ENCODE results near the gene LNX2. TPM values are rescaled to one million over a fixed set of nuclear protein-coding genes. Genes with fewer than 3 reads are reported as not detected.
A peak's percentile ranks its signal among the peaks of the same experiment; 100 is the strongest.

LNX2 gene
- total RNA-seq, 2 experiments from 2014 or later = 5.8 to 6.4 TPM

DNA sequence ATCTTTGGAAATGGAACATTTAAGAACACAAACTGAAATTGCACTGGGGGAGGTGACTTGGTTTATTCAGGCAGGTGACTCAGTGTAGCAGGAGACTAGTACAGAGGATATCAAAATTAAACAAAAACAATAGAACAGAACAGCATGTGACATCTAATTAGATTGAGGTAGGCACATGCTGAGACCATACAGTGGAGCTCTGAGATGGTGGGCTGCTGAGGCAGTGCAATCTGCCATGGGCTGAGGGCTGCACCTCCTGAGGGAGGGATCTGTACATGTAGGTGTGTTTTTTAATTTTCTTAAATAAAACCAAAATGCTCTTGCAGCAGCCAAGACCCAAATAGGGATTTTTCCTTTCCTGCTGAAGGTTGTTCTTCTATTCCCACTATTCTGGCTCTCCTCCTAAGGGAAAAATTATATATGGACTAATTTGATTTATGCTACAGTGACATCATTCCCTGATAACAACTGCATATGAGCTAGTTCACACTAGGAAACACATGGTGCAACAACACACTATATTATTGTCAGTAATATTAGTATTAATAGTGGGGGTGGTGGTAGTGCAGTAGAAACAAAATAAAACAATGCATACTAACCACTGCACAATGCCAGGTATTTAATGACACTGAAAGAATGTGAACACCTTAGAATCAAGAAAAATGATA lies 48.0 kb downstream of the LNX2 start:
- DNase-seq = no peak
- Mint-ChIP-seq H3K27ac (no peak overlapping the region), H3K27me3 (ENCODE audit: low read depth) (no peaks in the 10 kb centered on the region), H3K9me3 (no peaks in the 10 kb centered on the region), H3K4me1 (ENCODE audit: low read depth) (peaks cover 2% of the 10 kb centered on the region), H3K36me3 (ENCODE audit: low read depth) (peaks cover 12% of the 10 kb centered on the region), H3K4me3 (no peak overlapping the region)
- CTCF ChIA-PET = interaction anchor here (0.6 kb wide), 1 partner anchor 145 kb away, joined by 3 read pairs; no protein-coding TSS in a partner anchor
- intact Hi-C loops (cut with micrococcal nuclease) = no loop called here

DNA sequence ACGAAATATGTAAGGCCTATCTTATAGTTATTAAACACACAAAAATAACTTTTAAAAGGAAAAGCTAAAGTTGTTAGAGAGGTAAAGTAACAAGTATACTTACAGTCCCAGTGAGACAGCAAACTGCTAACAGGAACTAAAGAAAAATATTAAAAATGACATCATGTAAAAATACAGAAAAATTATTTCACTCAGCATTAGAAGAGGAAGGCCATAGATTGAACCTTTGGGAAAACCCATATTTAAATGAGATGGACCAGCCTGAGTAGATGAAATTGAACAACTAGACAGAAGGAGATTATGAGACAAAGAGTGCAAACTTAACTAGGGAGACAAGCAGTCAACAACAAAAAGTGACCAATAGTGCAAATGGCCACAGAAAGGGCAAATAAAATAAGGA lies 49.4 kb downstream of the LNX2 start:
- Mint-ChIP-seq H3K36me3 (ENCODE audit: low read depth) (peaks cover 9% of the 10 kb centered on the region), H3K27me3 (ENCODE audit: low read depth) (no peaks in the 10 kb centered on the region), H3K4me3 (no peak overlapping the region), H3K9me3 (no peaks in the 10 kb centered on the region), H3K4me1 (ENCODE audit: low read depth) (peaks cover 2% of the 10 kb centered on the region), H3K27ac (no peak overlapping the region)
- no peak for DNase-seq
- CTCF ChIA-PET = no interaction called here
- intact Hi-C loops (cut with micrococcal nuclease) = no loop called here

DNA sequence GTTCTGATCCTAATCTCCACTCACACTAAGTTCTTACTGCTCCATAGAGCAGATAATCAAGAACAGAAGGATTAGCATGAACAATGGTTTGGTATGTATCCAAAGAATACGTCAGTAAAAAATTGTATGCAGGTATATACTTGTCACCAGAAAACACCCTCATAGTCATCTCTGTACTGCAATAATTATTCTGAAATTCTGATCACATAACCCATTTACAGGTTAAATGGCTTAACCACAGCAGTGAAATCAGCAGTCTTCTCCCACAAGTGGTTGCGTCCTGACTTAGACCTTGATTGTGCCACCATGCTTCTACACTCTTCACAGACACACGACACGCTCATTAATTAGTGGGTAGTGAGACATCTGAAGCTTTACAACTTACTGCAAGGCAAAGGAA lies 50.9 kb downstream of the LNX2 start:
- CTCF ChIA-PET = interaction anchor here (1.0 to 1.1 kb wide), 2 partner anchors 10 to 257 kb away, joined by 3 read pairs; no protein-coding TSS in a partner anchor
- Mint-ChIP-seq H3K4me3 (no peak overlapping the region), H3K4me1 (ENCODE audit: low read depth) (peaks cover 2% of the 10 kb centered on the region), H3K9me3 (no peaks in the 10 kb centered on the region), H3K36me3 (ENCODE audit: low read depth) (peaks cover 2% of the 10 kb centered on the region), H3K27ac (no peak overlapping the region), H3K27me3 (ENCODE audit: low read depth) (no peaks in the 10 kb centered on the region)
- intact Hi-C loops (cut with micrococcal nuclease) = no loop called here
- no peak for DNase-seq

DNA sequence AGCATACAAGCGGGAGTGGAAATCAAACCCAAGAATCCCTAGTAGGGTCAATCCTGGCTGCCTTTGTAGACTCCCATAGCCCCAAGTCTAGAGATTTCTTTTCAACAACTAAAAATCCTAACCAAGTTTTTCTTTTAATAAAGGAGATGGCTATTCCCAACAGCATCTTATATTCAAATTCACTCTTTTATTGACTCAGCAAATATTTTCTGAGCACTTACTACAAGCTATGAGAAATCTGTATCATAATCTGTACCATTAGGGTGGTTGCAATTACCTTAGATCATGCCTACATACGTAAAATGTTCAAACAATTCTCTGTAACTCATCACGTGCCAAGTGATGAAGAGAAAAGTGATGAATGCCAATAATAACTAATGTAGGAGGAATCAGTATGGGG lies 54.5 kb downstream of the LNX2 start:
- CTCF ChIA-PET = no interaction called here
- Mint-ChIP-seq H3K27me3 (ENCODE audit: low read depth) (no peaks in the 10 kb centered on the region), H3K4me3 (no peak overlapping the region), H3K27ac (no peak overlapping the region), H3K4me1 (ENCODE audit: low read depth) (no peaks in the 10 kb centered on the region), H3K36me3 (ENCODE audit: low read depth) (peaks cover 9% of the 10 kb centered on the region), H3K9me3 (no peaks in the 10 kb centered on the region)
- intact Hi-C loops (cut with micrococcal nuclease) = no loop called here
- no peak for DNase-seq

GRCh38 chr13:27562457-27562856 lies 57.9 kb downstream of the LNX2 start:
- Mint-ChIP-seq H3K27me3 (ENCODE audit: low read depth) (no peaks in the 10 kb centered on the region), H3K4me3 (no peak overlapping the region), H3K27ac (no peak overlapping the region), H3K36me3 (ENCODE audit: low read depth) (peaks cover 8% of the 10 kb centered on the region), H3K9me3 (no peaks in the 10 kb centered on the region), H3K4me1 (ENCODE audit: low read depth) (no peaks in the 10 kb centered on the region)
- no peak for DNase-seq
- CTCF ChIA-PET = no interaction called here
- intact Hi-C loops (cut with micrococcal nuclease) = no loop called here

DNA sequence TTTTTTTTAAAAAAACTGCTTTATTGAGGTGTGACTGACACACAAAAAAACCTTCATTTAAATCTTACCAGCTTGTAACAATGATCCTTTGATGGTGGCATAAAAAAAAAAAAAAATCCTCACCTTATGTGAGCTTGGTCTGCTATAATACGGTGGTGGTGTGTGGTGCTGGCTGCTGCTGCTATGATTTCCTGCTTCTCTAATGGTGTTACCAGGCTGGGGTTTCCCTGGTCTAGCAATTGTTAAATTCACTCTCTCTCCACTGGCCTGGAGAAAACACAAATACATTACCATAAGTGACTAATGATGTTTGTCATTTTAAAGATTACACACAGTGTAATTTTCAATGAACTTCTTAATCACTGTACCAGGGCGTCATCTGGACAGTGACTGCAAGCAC lies 60.6 kb downstream of the LNX2 start:
- Mint-ChIP-seq H3K27ac (no peak overlapping the region), H3K36me3 (ENCODE audit: low read depth) (peaks cover 16% of the 10 kb centered on the region), H3K27me3 (ENCODE audit: low read depth) (no peaks in the 10 kb centered on the region), H3K4me1 (ENCODE audit: low read depth) (no peaks in the 10 kb centered on the region), H3K4me3 (no peak overlapping the region), H3K9me3 (no peaks in the 10 kb centered on the region)
- intact Hi-C loops (cut with micrococcal nuclease) = no loop called here
- DNase-seq = no peak
- CTCF ChIA-PET = interaction anchor here (1.0 to 3.0 kb wide), 3 partner anchors 10 to 267 kb away, joined by 3 to 12 read pairs (median 3); no protein-coding TSS in a partner anchor

- H3K27ac Mint-ChIP-seq = no peak overlapping the region
- intact Hi-C loops (cut with micrococcal nuclease) = no loop called here
- H3K36me3 Mint-ChIP-seq (ENCODE audit: low read depth) = peaks cover 10% of the 10 kb centered on the region
- H3K9me3 Mint-ChIP-seq = no peaks in the 10 kb centered on the region
- DNase-seq = peak; percentile 9
- H3K4me1 Mint-ChIP-seq (ENCODE audit: low read depth) = no peaks in the 10 kb centered on the region
- H3K27me3 Mint-ChIP-seq (ENCODE audit: low read depth) = no peaks in the 10 kb centered on the region
- H3K4me3 Mint-ChIP-seq = no peak overlapping the region
- CTCF ChIA-PET = interaction anchor here (1.0 kb wide), 2 partner anchors 268 to 270 kb away, joined by 3 to 4 read pairs; no protein-coding TSS in a partner anchor
Measured at GRCh38 chr13:27556109-27556508, 64.2 kb downstream of the LNX2 start.

DNA sequence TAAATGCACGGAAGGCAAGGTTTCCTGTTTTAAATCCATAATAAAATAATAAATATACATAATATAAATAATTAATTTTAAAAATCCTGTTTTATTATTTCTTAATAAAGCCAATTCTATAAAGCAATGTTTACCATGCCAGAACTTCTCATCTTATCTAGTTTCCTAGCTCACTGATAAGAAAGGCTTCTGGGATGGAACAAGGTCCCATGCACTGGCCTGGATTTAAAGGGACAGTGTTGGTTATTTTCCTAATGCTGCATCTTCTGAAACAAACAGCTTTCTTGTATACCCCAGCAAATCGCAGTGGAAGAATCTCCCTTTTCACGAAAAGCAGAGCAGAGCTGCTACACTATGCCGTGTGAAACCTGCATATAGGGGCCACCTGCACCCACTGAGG lies 68.8 kb downstream of the LNX2 start:
- Mint-ChIP-seq H3K27me3 (ENCODE audit: low read depth) (no peaks in the 10 kb centered on the region), H3K4me1 (ENCODE audit: low read depth) (no peaks in the 10 kb centered on the region), H3K4me3 (no peak overlapping the region), H3K36me3 (ENCODE audit: low read depth) (peaks cover 31% of the 10 kb centered on the region), H3K27ac (no peak overlapping the region), H3K9me3 (no peaks in the 10 kb centered on the region)
- CTCF ChIA-PET = interaction anchor here (0.7 to 1.8 kb wide), 4 partner anchors 7 to 22 kb away, joined by 3 to 6 read pairs (median 3); no protein-coding TSS in a partner anchor
- no peak for DNase-seq
- intact Hi-C loops (cut with micrococcal nuclease) = no loop called here

DNA sequence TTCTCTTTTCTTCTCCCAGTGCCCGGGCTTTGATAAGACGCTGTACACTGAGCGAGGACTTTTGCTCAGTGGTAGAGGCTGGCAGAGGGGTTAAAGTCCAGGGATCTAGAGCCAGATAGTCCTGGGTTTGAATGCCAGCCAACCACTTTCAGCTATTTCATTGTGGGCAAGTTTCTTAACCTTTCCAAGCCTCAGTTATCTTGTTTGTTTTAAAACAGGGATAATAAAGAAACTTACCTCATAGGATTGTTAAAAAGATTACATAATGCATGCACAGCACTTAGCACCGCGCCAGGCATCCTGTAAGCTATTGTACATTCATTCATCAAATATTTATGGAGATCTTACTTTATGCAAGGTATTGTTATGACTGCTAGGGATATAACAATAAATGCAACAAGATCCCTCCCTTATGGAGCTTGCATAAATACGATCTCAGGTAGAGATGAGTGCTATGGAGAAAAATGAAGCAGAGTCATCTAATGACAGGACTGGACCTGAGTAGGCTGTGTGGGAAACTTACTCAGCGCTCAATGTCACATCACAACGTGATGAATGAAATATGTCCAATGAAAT lies 70.8 kb downstream of the LNX2 start:
- DNase-seq = no peak
- CTCF ChIA-PET = interaction anchor here (0.6 to 1.0 kb wide), 2 partner anchors 272 to 564 kb away, joined by 3 to 6 read pairs; no protein-coding TSS in a partner anchor
- H3K27ac Mint-ChIP-seq = no peak overlapping the region
- peaks cover 28% of the 10 kb centered on the region for H3K36me3 Mint-ChIP-seq (ENCODE audit: low read depth)
- intact Hi-C loops (cut with micrococcal nuclease) = no loop called here
- H3K9me3 Mint-ChIP-seq = no peaks in the 10 kb centered on the region
- no peaks in the 10 kb centered on the region for H3K4me1 Mint-ChIP-seq (ENCODE audit: low read depth)
- H3K4me3 Mint-ChIP-seq = no peak overlapping the region
- H3K27me3 Mint-ChIP-seq (ENCODE audit: low read depth) = no peaks in the 10 kb centered on the region

- H3K9me3 Mint-ChIP-seq = no peaks in the 10 kb centered on the region
- DNase-seq = no peak
- H3K27me3 Mint-ChIP-seq (ENCODE audit: low read depth) = no peaks in the 10 kb centered on the region
- no peak overlapping the region for H3K4me3 Mint-ChIP-seq
- CTCF ChIA-PET = interaction anchor here (0.6 to 0.9 kb wide), 3 partner anchors 118 to 285 kb away, joined by 3 to 4 read pairs (median 3); no protein-coding TSS in a partner anchor
- intact Hi-C loops (cut with micrococcal nuclease) = no loop called here
- H3K36me3 Mint-ChIP-seq (ENCODE audit: low read depth) = peaks cover 4% of the 10 kb centered on the region
- no peak overlapping the region for H3K27ac Mint-ChIP-seq
- no peaks in the 10 kb centered on the region for H3K4me1 Mint-ChIP-seq (ENCODE audit: low read depth)
Measured at GRCh38 chr13:27542220-27542619, 78.1 kb downstream of the LNX2 start.

DNA sequence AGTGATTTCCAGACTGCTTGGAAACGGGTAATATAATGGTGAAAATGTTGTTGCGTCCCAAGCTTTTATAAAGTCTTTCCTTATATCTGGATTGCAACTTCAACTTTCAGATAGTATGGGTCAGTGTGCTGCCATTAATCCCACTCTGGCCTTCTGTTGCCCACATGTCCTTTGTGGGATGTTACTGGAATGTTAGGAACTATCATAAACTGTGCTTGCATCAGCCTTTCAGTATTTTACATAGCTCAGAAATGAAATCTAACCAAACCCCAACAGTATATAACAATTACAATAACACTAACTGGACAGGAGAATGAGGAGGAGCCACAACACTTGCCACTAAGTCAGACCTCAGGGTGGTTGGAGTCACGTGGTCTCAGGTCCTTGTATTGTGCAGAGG lies 78.9 kb downstream of the LNX2 start:
- CTCF ChIA-PET = interaction anchor here (0.6 to 0.9 kb wide), 2 partner anchors 223 to 285 kb away, joined by 3 to 5 read pairs; no protein-coding TSS in a partner anchor
- intact Hi-C loops (cut with micrococcal nuclease) = no loop called here

GRCh38 chr13:27536361-27537101 lies 83.8 kb downstream of the LNX2 start:
- Mint-ChIP-seq H3K9me3 (no peaks in the 10 kb centered on the region), H3K27ac (no peak overlapping the region), H3K36me3 (ENCODE audit: low read depth) (no peaks in the 10 kb centered on the region), H3K4me3 (no peak overlapping the region), H3K4me1 (ENCODE audit: low read depth) (peaks cover 8% of the 10 kb centered on the region), H3K27me3 (ENCODE audit: low read depth) (no peaks in the 10 kb centered on the region)
- intact Hi-C loops (cut with micrococcal nuclease) = no loop called here
- DNase-seq = no peak
- CTCF ChIA-PET = interaction anchor here (0.5 to 1.6 kb wide), 3 partner anchors 149 to 588 kb away, joined by 3 to 8 read pairs (median 3); no protein-coding TSS in a partner anchor

More for the DNA sequence above, 78.9 kb downstream of the LNX2 start:
- H3K27ac Mint-ChIP-seq = no peak overlapping the region
- no peaks in the 10 kb centered on the region for H3K27me3 Mint-ChIP-seq (ENCODE audit: low read depth)
- H3K36me3 Mint-ChIP-seq (ENCODE audit: low read depth) = peaks cover 4% of the 10 kb centered on the region
- no peak for DNase-seq
- H3K4me1 Mint-ChIP-seq (ENCODE audit: low read depth) = no peaks in the 10 kb centered on the region
- no peaks in the 10 kb centered on the region for H3K9me3 Mint-ChIP-seq
- H3K4me3 Mint-ChIP-seq = no peak overlapping the region
